Activated CD8-positive, alpha-beta memory T cell treated with anti-CD3 and anti-CD28 coated beads, Interleukin-2, amount 50 U/mL, for 1 hour (primary cell): ENCODE results near the gene ESPNL.

Experiments used
- DNase-seq: peaks from one replicate; pipeline ENCODE4 v3.0.0-alpha.2; 2020; ENCODE audit errors: extremely low read depth

The ESPNL gene

GRCh38 chr2:238097988-238098871 is 1.9 kb upstream of the ESPNL start:
- DNase-seq = no peak

DNA sequence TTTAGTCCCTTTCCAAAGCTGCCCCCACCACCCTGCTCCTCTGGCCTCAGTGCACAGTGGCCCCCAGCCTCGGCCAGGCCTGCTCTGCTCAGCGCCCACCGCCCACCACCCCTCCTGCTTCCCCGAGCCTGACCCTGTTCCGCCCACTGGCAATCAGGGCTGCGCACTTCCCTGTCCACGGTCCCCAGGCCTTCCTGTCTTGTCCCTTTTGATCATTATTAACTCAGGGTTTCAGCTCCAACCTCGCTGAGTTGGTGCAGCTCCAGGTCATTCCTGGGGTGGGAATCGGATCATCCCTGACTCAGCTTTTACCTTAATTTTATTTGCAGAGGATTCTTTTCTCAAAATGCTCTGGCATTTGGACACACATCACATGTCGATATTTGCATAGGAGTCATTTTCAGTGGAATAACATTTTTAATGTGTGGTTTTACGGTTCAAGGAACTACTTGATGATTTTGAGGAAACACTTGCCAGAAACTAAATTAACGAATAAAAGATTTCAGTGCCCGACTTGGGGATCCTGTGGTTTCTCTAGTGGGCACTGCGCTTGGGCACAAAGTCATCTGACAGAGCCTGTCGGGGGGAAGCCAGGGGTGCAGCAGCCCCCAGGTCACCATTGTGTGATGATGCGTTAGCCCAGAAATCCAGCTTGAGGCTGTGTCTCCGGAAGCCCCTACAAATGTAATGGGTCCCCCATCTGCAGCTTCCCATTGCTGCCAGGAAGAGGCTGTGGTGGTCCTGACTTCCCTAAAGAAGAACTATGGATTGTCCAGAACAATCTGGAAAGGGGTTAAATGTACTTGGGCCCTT is 1.0 kb upstream of the ESPNL start:
- DNase-seq = no peak

GRCh38 chr2:238099714-238100048 is 459 bp upstream of the ESPNL start:
- no peak for DNase-seq

DNA sequence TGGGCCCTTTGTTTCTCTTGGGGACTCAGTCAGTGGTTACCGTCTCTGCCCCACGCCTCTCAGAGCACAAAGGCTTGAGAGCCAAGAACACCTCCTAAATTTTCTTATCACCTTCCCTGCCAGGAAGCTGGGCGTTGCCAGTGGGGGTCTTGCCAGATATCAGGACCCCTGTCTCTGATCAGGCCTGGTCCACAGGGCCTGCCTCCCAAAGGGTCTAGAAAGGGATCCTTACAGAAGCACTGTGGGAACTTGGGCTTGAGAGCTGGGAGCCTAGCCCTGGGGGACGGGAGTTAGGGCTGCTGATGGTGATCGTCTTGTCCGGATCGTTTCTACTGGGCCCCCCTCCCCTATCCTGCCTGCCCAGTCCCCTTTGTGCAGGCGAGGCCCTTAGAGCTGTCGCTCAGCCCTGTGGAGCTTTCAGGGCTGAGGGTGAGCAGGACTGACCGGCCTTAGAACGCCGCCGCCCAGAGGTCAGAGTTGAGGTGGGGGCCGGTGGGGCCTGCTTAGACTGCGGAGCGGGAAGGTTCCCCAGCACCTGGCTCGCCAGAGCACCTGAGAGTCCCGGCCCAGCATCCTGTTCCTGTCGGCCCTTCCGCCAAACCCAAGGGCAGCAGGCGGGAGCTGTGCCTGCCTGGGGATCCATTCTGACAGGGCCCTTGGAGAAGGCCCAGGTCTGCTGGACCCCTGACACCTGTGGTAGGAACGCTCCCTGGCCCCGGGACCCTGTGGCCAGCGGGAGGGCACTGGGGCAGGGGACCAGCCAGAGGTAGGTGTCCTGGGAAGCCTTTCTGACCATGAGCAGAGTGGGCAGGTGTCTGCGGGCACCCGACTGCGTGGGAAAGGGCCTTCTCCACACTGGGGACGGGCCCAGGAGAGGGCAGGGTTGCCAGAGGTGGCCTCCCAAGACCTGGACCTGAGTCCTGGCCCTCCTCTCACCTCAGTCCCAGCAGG is 956 bp downstream of the ESPNL start:
- DNase-seq = no peak

DNA sequence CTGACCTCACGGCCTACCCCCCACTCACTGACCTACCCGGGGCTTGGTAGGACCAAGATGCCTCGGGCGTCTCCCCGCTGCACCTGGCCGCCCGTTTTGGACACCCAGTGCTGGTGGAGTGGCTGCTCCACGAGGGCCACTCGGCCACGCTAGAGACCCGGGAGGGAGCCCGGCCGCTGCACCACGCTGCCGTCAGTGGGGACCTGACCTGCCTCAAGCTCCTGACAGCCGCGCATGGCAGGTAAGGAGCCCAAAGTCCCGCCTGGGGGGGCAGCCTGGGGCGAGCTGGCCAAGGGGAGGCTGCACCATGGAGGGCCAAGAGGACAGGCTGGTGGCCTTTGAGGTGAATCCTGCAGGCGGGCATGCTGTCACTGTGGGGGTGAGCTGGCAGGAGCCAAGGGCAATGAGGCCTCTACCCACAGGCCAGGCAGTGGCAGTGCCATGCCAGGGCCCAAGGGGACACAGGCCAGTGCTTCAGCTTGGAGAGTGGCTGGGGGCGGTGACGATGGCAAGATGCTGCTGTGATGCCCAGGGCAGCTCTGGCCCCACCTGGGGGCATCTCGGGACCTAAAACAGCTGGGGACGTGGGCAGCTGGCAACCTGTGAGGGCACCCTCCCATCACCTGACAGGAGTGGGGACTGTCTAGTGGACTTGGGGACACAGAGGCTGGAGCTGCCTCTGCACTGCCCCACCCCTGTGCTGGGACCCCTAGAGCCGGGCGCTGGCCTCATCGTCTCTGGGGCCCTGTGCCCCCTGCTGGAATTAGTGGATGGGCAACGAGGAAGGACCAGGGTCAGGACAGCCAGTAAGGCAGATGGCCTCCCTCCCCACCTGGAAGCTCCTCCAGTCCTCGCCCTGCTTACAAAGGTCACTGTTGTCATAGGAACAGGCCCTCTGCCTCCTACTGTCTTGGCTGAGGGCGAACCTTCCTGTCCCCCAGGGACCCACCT is 2.0 kb downstream of the ESPNL start:
- DNase-seq = no peak

DNA sequence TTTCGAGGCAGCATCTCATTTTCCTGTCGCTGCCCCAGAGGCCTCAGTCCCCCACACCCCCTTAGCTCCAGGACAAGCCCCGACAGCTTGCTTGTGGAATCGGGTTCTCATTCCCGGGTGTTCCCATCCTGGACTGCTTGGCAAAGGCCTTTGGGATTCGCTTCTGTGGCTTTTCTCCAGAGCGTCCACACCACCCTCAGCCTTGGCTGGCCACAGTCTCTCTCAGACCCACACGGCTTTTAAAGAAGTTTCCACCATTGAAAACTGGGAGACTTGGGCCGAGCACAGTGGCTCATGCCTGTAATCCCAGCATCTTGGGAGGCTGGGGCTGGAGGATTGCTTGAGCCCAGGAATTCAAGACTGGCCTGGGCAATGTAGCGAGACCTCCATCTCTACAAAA is 2.7 kb downstream of the ESPNL start:
- no peak for DNase-seq

GRCh38 chr2:238103465-238104225 is 3.5 kb downstream of the ESPNL start:
- DNase-seq = no peak

DNA sequence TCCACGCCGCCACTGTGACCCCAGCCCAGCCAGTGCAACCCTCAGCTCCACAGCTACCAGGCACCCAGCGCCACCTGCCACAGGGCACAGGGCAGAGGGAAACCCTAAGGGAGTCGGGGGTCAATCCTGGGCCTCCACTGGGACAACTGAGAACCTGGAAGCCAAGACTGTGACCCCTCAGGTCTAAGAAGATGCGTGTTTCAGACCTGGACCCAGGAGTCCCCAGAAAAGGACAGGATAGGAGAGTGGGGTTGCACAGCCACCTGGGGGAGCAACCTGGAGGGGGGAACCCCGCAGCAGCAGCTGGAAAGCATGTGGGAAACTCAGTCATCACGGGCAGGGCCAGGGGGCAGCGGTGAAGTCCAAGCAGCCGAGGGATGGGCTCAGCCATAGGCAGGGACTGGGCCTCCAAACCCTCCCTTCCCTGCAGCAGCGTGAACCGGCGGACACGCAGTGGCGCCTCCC is 4.1 kb downstream of the ESPNL start:
- DNase-seq = no peak

DNA sequence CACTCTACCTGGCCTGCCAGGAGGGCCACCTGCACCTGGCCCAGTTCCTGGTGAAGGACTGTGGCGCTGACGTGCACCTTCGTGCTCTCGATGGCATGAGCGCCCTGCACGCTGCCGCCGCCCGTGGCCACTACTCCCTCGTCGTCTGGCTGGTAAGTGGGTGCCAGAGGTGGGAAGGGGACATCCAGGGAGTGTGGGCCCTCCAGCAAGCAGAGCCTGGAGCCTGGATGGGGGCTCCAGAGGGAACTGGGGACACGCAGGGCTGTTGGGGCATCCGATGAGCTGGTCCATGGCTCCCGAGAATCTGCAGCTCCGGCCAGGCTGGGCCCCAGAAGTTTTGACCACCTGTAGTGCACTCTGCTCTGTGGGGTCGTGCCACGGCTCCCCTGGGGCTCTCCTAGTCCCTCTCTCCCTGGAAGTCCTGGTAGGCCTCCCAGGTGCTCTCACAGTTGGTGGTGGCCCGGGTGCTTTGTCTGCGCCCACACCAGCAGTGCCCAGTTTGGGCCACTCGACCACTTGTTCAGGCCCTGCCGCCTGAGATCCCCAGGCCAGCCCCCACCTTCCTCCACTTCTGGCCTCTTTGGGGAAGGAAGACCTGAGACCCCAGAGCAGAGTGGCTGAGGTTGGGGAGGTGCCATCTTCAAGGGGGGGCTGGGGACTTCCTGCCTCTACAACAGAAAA is 4.7 kb downstream of the ESPNL start:
- no peak for DNase-seq

- DNase-seq = no peak
Measured at GRCh38 chr2:238105506-238106338, 5.6 kb downstream of the ESPNL start.

GRCh38 chr2:238106339-238106697 is 6.2 kb downstream of the ESPNL start:
- no peak for DNase-seq

DNA sequence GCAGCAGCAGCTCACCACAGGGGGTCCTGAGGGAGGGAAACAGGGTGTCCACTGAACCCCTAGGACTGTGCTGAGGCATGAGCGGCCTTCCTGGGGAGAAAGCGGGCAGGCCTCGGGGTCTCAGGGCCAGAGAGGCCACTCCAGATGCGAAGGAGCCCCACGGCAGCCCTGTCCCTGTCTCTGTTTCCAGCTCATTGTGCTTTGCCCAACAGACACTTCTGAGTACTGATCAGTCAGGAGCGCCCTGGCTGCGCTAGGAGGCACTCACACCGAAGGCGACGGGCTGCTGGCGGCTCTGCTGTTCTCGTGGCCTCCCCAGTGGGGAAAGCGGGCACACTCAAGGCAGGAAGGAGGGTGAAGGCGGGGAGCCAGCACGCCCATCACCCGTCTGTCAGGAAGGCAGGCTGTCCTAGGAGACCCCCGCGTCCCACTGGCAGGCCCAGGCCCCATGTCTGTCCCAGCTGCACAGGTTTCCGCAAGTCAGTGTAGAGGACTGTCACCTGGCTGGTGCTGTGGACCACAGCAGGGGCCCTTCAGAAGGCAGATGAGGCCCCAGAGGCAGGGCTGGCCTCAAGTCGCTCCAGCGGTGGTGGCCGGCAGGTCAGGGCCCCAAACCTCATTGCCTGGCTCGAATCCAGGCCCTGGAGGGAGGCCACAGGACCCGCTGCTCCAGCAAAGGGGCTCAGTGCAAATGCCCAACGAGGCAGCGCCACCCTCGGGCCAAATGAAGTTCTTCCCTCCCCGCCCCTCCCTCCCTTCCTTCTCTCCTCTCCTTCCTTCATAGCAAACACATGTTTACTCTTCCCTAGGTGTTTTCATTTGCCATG is 6.8 kb downstream of the ESPNL start:
- no peak for DNase-seq

DNA sequence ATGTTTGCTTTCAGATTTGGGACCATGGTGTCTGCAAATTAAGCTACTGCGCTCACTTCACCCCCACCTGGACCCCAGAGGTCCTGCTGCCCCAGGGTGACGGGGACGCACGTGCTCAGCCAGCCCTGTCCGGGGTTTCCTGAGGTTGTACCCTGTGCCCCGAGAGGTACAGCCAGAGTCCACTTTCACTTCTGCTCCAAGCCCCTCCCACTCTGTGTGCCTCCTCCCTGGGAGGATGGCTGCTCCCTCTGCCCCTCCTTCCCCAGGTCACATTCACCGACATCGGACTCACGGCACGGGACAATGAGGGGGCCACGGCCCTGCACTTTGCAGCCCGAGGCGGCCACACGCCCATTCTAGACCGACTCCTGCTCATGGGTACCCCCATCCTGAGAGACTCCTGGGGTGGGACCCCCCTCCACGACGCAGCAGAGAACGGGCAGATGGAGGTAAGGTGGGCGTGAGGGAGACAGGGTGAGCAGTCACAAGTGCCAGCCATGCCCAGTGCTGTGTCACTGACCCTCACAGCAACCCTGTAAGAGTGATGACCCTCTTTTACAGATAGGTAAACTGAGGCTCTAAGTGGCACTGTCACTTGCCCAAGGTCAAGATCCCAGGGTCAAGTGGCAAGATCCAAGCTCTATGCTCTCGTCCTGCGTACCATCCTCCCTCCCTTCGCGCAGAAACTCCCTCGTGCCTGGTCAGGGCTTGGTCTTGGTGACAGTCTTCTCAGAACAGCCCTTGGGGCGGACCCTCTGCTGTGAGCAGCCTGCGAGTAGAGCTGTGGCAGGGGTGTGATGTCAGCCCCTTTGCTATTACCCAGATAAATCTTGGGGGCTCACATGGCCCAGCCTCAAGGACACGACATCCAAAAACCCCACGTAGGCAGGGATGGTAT is 7.6 kb downstream of the ESPNL start:
- DNase-seq = no peak

DNA sequence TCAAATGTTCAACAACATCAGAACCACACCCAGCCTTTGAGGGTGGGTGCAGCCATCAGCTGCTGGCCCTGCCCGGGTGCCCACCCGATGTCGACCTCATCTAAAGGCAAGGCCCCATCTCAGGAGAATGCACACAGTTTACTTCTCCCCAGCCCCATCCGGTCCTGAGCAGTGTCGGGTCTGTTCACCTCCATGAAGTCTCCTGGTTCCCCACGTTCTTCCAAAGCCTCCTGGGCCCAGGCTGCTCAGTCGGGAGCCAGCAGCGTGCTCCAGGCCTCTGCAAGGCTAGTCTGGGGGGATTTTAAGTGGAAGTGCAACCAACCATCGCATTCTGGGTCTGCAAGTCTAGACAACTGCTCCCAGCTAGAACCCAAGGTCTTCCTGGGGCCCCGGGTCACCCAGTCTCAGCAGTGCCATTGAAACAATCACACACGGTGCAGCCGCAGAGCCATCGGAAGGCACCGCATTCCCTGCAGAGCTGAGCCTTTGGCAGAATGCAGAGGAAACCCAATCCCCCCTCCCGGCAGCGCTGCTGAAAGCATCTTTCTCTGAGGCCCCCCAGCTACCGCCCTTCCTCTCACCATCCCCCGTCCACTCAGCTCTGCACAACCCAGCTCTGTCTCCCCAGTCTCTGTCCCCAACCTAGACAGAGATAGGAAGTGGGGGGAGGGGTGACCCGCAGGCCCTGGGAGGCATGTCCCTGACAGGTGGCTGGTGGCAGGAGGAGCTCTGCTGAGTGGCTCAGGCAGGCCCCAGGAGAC is 8.5 kb downstream of the ESPNL start:
- DNase-seq = no peak

DNA sequence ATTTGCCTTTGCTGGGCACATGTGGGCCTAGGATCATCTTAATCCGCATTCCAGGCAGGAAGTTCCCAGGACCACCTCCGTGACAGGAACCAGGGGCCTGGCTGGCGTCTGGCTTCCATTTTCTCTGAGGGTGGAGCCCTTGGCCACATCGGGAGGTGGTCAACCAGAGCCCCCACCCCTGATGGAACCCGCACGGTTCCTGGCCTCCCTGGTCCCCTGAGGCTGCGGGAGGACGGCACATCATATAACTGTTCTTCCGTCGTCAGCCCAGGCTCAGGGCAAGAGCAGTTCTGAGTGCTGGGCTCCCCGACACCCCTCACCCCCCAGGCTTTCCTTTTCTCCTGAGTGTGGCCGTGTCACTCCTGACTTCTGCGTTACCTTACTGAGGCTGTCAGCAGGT is 13.5 kb downstream of the ESPNL start:
- no peak for DNase-seq

DNA sequence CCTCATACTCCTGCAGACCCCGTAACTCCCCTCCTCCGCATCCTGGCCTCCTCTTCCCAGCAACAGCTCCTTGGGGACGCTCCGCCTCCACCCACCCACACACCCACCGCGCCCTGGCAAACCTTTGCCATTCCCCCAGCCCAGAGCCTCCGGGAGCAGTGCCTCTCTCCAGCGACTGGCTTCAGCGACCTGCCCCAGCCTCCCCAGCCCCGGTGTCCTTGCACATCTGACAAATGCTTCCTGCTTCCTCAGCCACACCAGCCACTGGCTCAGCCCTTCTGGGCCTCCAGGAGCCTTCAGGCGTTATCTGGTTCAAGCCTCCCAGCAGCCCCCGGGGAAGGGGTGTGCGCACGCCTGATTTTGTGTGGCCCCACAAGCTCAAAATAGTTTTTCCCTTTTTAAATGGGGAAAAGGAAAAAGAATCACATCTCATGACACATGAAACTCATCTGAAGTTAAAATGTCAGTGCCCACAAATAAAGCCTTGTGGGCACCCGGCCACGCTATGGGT is 14.2 kb downstream of the ESPNL start:
- no peak for DNase-seq
